PC-3 (cell line): ENCODE data around the gene GRPEL2. TPM values are rescaled to one million over a fixed set of nuclear protein-coding genes. Genes with fewer than 3 reads are reported as not detected.

Experiments
- ATAC-seq: fragments of 200-7000 bp; cut with Tn5 transposase; 2 replicates; pipeline ENCODE4 v1.9.1; 2020; ENCODE audit warnings: mild to moderate bottlenecking, moderate library complexity
- BruUV-seq: library from RNA; stranded (reverse); fragments of 400-500 nt; replicated peaks from 2 replicates; lab custom pipeline; 2021; lab: Mats Ljungman, UMichigan
- CTCF ChIA-PET: fragments of 300-600 bp; sonication (Branson Sonifier 250); formaldehyde crosslinking; loops from one replicate; lab custom pipeline; 2022; ENCODE audit warnings: antibody characterized with exemption; lab: Charles Lee
- POLR2A ChIA-PET: fragments of 300-600 bp; sonication (Branson Sonifier 250); formaldehyde crosslinking; loops from one replicate; lab custom pipeline; 2022; ENCODE audit warnings: antibody characterized with exemption; ENCODE audit not compliant: unreplicated experiment; lab: Charles Lee
- DNase-seq: peaks from one replicate; pipeline ENCODE4 v3.0.0-alpha.2; 2015
- H2AFZ ChIP-seq: fragments of 300-600 bp; sonication (generic); 2 replicates; pipeline ENCODE4 v1.6.0; 2016; ENCODE audit warnings: antibody characterized with exemption, low read length
- H3F3A ChIP-seq: fragments of 300-600 bp; sonication (generic); one replicate; pipeline ENCODE4 v1.6.0; 2017; ENCODE audit warnings: antibody characterized with exemption, low read length, control low read depth, mild to moderate bottlenecking; ENCODE audit not compliant: unreplicated experiment
- H3K27ac ChIP-seq: fragments of 300-600 bp; sonication (generic); 2 replicates; pipeline ENCODE4 v1.5.1; 2016; ENCODE audit warnings: mild to moderate bottlenecking, low read length
- H3K27me3 ChIP-seq: fragments of 300-600 bp; sonication (generic); 2 replicates; pipeline ENCODE4 v1.6.1; 2016; ENCODE audit warnings: low read length, mixed read lengths
- H3K36me3 ChIP-seq: fragments of 300-600 bp; sonication (generic); 2 replicates; pipeline ENCODE4 v1.6.1; 2016; ENCODE audit warnings: low read depth, mixed run types, low read length, mixed read lengths
- H3K4me1 ChIP-seq: fragments of 300-600 bp; sonication (generic); 2 replicates; pipeline ENCODE4 v1.5.1; 2016; ENCODE audit warnings: low read length; ENCODE audit not compliant: insufficient read depth
- H3K4me2 ChIP-seq: fragments of 300-600 bp; sonication (generic); 2 replicates; pipeline ENCODE4 v1.6.0; 2016; ENCODE audit warnings: low read length
- H3K4me3 ChIP-seq: fragments of 300-600 bp; sonication (generic); 2 replicates; pipeline ENCODE4 v1.5.1; 2016; ENCODE audit warnings: mild to moderate bottlenecking, low read length, mixed read lengths
- H3K79me2 ChIP-seq: fragments of 300-600 bp; sonication (generic); 2 replicates; pipeline ENCODE4 v1.6.1; 2017; ENCODE audit warnings: low read length, mixed read lengths
- H3K9ac ChIP-seq: fragments of 300-600 bp; sonication (generic); 2 replicates; pipeline ENCODE4 v1.6.0; 2016; ENCODE audit warnings: mild to moderate bottlenecking, low read length
- H3K9me2 ChIP-seq: fragments of 300-600 bp; sonication (generic); replicated peaks from 2 replicates; pipeline ENCODE4 v1.6.1; 2016; ENCODE audit warnings: mixed run types, low read length, mixed read lengths
- H3K9me3 ChIP-seq: fragments of 300-600 bp; sonication (generic); 2 replicates; pipeline ENCODE4 v1.6.1; 2016; ENCODE audit warnings: low read length, mixed read lengths
- H4K20me1 ChIP-seq: fragments of 300-600 bp; sonication (generic); 2 replicates; pipeline ENCODE4 v1.6.1; 2016; ENCODE audit warnings: low read length, mixed read lengths
- CTCF ChIP-seq: fragments of 300-600 bp; sonication (generic); conservative IDR thresholded peaks from 2 replicates; pipeline ENCODE4 v1.5.1; 2017; ENCODE audit warnings: antibody characterized with exemption, low read depth, mild to moderate bottlenecking, low read length
- EZH2 ChIP-seq: fragments of 300-600 bp; sonication (generic); IDR thresholded peaks from one replicate; pipeline ENCODE4 v1.6.1; 2017; ENCODE audit warnings: antibody characterized with exemption, mild to moderate bottlenecking, low read length; ENCODE audit not compliant: unreplicated experiment
- EZH2phosphoT487 ChIP-seq: fragments of 300-600 bp; sonication (generic); IDR thresholded peaks from 2 replicates; pipeline ENCODE4 v1.6.1; 2018; ENCODE audit warnings: mild to moderate bottlenecking, antibody characterized with exemption, low read length, borderline replicate concordance
- intact Hi-C: fragments of 100-400 bp; cut with micrococcal nuclease; formaldehyde crosslinking; loops from 2 replicates; pipeline ENCODE4 v1.9.0; 2023
- total RNA-seq: library from RNA; depleted of rRNA; stranded (reverse); fragments of >200 nt; gene quantifications from 2 replicates; pipeline ENCODE4 v1.2.3, GENCODE V29; 2014

Gene GRPEL2
- total RNA-seq, 1 experiment from 2014 or later: 43.8 TPM

GRCh38 chr5:149370878-149371277 is 25.6 kb downstream of the GRPEL2 start:
- intact Hi-C loops: loop anchor here (1.0 kb wide), 1 partner anchor 54 kb away; no protein-coding TSS in a partner anchor
- Histone ChIP-seq H3K27ac (no peak overlapping the region), H3K79me2 (no peaks in the 10 kb centered on the region), H3K9me3 (no peaks in the 10 kb centered on the region), H3K4me3 (no peak overlapping the region), H4K20me1 (no peaks in the 10 kb centered on the region), H3K4me1 (no peaks in the 10 kb centered on the region), H3K9ac (no peak overlapping the region), H3K4me2 (no peak overlapping the region), H3K27me3 (no peaks in the 10 kb centered on the region), H3K9me2 (no peaks in the 10 kb centered on the region), H3F3A (no peaks in the 10 kb centered on the region), H3K36me3 (no peaks in the 10 kb centered on the region), H2AFZ (no peak overlapping the region)
- TF ChIP-seq CTCF: no peak
- TF ChIP-seq EZH2: no peak
- no peak for TF ChIP-seq EZH2phosphoT487
- ATAC-seq: no peak
- peak; percentile 34 for DNase-seq
- CTCF ChIA-PET: interaction anchor here (0.9 to 1.7 kb wide), 2 partner anchors 54 to 194 kb away, joined by 3 to 15 read pairs; no protein-coding TSS in a partner anchor
- no TSS peak for BruUV-seq
- POLR2A ChIA-PET: no interaction called here

GRCh38 chr5:149371296-149371962 is 26.1 kb downstream of the GRPEL2 start:
- BruUV-seq: no TSS peak
- no peaks in the 10 kb centered on the region for H3K36me3 ChIP-seq
- no peaks in the 10 kb centered on the region for H3K9me3 ChIP-seq
- no peaks in the 10 kb centered on the region for H3F3A ChIP-seq
- intact Hi-C loops: loop anchor here (1.0 kb wide), 1 partner anchor 54 kb away; no protein-coding TSS in a partner anchor
- no peaks in the 10 kb centered on the region for H3K27me3 ChIP-seq
- no peak overlapping the region for H3K9ac ChIP-seq
- no peaks in the 10 kb centered on the region for H3K79me2 ChIP-seq
- no peak overlapping the region for H3K4me3 ChIP-seq
- peak; percentile 83 for DNase-seq
- H3K4me2 ChIP-seq: no peak overlapping the region
- TF ChIP-seq CTCF (peak; percentile 94), EZH2phosphoT487 (no peak)
- no peaks in the 10 kb centered on the region for H4K20me1 ChIP-seq
- POLR2A ChIA-PET: no interaction called here
- CTCF ChIA-PET: interaction anchor here (0.6 to 1.7 kb wide), 6 partner anchors 14 to 248 kb away, joined by 3 to 15 read pairs (median 4); partner anchors contain the start of gene PCYOX1L
- peak; percentile 93 for ATAC-seq
- no peak overlapping the region for H3K27ac ChIP-seq
- no peak overlapping the region for H2AFZ ChIP-seq
- H3K4me1 ChIP-seq: no peaks in the 10 kb centered on the region
- no peaks in the 10 kb centered on the region for H3K9me2 ChIP-seq
